GM12865 (cell line): ENCODE data around the gene NLGN4X.

Experiments
- DNase-seq: peaks from one replicate; pipeline ENCODE4 v3.0.0; 2010; ENCODE audit warnings: low read depth
- H3K4me3 ChIP-seq: 2 replicates; pipeline ENCODE4 v1.5.1; 2011; ENCODE audit warnings: mild to moderate bottlenecking, low read depth, low read length, control low read depth
- CTCF ChIP-seq: IDR thresholded peaks from 2 replicates; pipeline ENCODE4 v1.5.1; 2011; ENCODE audit warnings: low read length, control low read depth, low read depth, inconsistent platforms; ENCODE audit not compliant: insufficient read depth; ENCODE audit errors: missing control alignments

The NLGN4X gene

GRCh38 chrX:6053141-6053540, 175.5 kb downstream of the NLGN4X start:
- TF ChIP-seq CTCF: no peak
- no peak for DNase-seq

GRCh38 chrX:6052111-6052745, 176.4 kb downstream of the NLGN4X start:
- DNase-seq: no peak
- no peak overlapping the region for H3K4me3 ChIP-seq
- no peak for TF ChIP-seq CTCF

More at GRCh38 chrX:6053141-6053540, 175.5 kb downstream of the NLGN4X start:
- no peak overlapping the region for H3K4me3 ChIP-seq

- no peak for DNase-seq
- H3K4me3 ChIP-seq: no peak overlapping the region
- TF ChIP-seq CTCF: no peak
Measured at GRCh38 chrX:6049132-6049531, 179.5 kb downstream of the NLGN4X start.

GRCh38 chrX:6041630-6042029, 187.0 kb downstream of the NLGN4X start:
- H3K4me3 ChIP-seq: no peak overlapping the region
- DNase-seq: no peak
- TF ChIP-seq CTCF: no peak

- DNase-seq: no peak
- no peak overlapping the region for H3K4me3 ChIP-seq
- no peak for TF ChIP-seq CTCF
Measured at GRCh38 chrX:6029014-6029413, 199.7 kb downstream of the NLGN4X start.

GRCh38 chrX:6026980-6027379, 201.7 kb downstream of the NLGN4X start:
- DNase-seq: no peak
- H3K4me3 ChIP-seq: no peak overlapping the region
- TF ChIP-seq CTCF: no peak

GRCh38 chrX:6026429-6026828, 202.2 kb downstream of the NLGN4X start:
- H3K4me3 ChIP-seq: no peak overlapping the region
- TF ChIP-seq CTCF: no peak
- DNase-seq: no peak
